Fibroblast of lung (primary cell): Measurements from ENCODE around the gene DHDH. TPM values are rescaled to one million over a fixed set of nuclear protein-coding genes. Genes with fewer than 3 reads are reported as not detected.

Experiments
- DNase-seq, 2 donors: peaks; one replicate each; pipeline versions ENCODE4 v3.0.0 to v3.0.0-alpha.2; 2010; ENCODE audit warnings: low read depth in 2 of 2
- H2AFZ ChIP-seq: 2 replicates; pipeline ENCODE4 v1.5.1; 2012; ENCODE audit warnings: low read length, control low read depth, inconsistent platforms
- H3K27ac ChIP-seq: 2 replicates; pipeline ENCODE4 v1.5.1; 2011; ENCODE audit warnings: low read length, control low read depth; ENCODE audit not compliant: insufficient read depth
- H3K27me3 ChIP-seq: 2 replicates; pipeline ENCODE4 v1.5.1; 2011; ENCODE audit warnings: mild to moderate bottlenecking, low read length; ENCODE audit not compliant: control insufficient read depth, insufficient read depth
- H3K36me3 ChIP-seq: 2 replicates; pipeline ENCODE4 v1.5.1; 2011; ENCODE audit warnings: low read length; ENCODE audit not compliant: control insufficient read depth, insufficient read depth
- H3K4me1 ChIP-seq: 2 replicates; pipeline ENCODE4 v1.5.1; 2011; ENCODE audit warnings: low read length; ENCODE audit not compliant: control insufficient read depth, insufficient read depth; ENCODE audit errors: extremely low read depth
- H3K4me2 ChIP-seq: 2 replicates; pipeline ENCODE4 v1.5.1; 2011; ENCODE audit warnings: low read length, control low read depth; ENCODE audit not compliant: insufficient read depth; ENCODE audit errors: extremely low read depth
- H3K4me3 ChIP-seq, 4 experiments: fragments of 200-600 bp in 1 of 4; sonication (generic) in 1 of 4; replicated peaks in 1 of 4; 2 replicates each; pipeline ENCODE4 v1.5.1; 2011 to 2016; ENCODE audit warnings: low read length in 4 of 4, low read depth in 3 of 4, mild to moderate bottlenecking in 3 of 4, control low read depth in 2 of 4, inconsistent platforms in 1 of 4, mixed read lengths in 1 of 4; ENCODE audit not compliant: insufficient read depth in 1 of 4; ENCODE audit errors: control extremely low read depth in 1 of 4
- H3K79me2 ChIP-seq: 2 replicates; pipeline ENCODE4 v1.5.1; 2012; ENCODE audit warnings: mild to moderate bottlenecking, low read length, inconsistent platforms; ENCODE audit not compliant: control insufficient read depth, insufficient read depth
- H3K9ac ChIP-seq: 2 replicates; pipeline ENCODE4 v1.5.1; 2011; ENCODE audit warnings: mild to moderate bottlenecking, low read length, control low read depth; ENCODE audit not compliant: insufficient read depth
- H3K9me3 ChIP-seq: 2 replicates; pipeline ENCODE4 v1.5.1; 2012; ENCODE audit warnings: low read depth, low read length; ENCODE audit not compliant: control insufficient read depth, insufficient read depth
- H4K20me1 ChIP-seq: 2 replicates; pipeline ENCODE4 v1.5.1; 2011; ENCODE audit warnings: low read length; ENCODE audit not compliant: control insufficient read depth, insufficient read depth; ENCODE audit errors: extremely low read depth
- EZH2 ChIP-seq: IDR thresholded peaks from 2 replicates; pipeline ENCODE4 v1.5.1; 2012; ENCODE audit warnings: low read length, control low read depth, mild to moderate bottlenecking; ENCODE audit errors: missing control alignments
- polyA plus RNA-seq, 2 donors: library from polyadenylated mRNA; depleted of rRNA in 1 of 2; stranded (reverse) in 1 of 2; unstranded in 1 of 2; fragments of >200 nt; gene quantifications; 2 replicates each; pipeline ENCODE4 v1.2.1, GENCODE V29; 2011 to 2012; ENCODE audit warnings: missing spikeins in 1 of 2
- total RNA-seq: library from RNA; depleted of rRNA; stranded (reverse); fragments of >200 nt; gene quantifications from 2 replicates; pipeline ENCODE4 v1.2.1, GENCODE V29; 2014
- TF ChIP-seq, protein P1 (sequence below), 2 donors: IDR thresholded peaks in 1 of 2; conservative IDR thresholded peaks in 1 of 2; 1 replicate in 1 of 2; 2 replicates in 1 of 2; pipeline ENCODE4 v1.5.1; 2011 to 2012; ENCODE audit warnings: low read length in 2 of 2, control low read depth in 1 of 2, inconsistent platforms in 1 of 2, low read depth in 1 of 2, mild to moderate bottlenecking in 1 of 2

Gene DHDH
- total and polyA plus RNA-seq, 2 donors (not counting 1 experiment from before 2014, with no cell fraction given): 0.08 to 0.17 TPM

DNA sequence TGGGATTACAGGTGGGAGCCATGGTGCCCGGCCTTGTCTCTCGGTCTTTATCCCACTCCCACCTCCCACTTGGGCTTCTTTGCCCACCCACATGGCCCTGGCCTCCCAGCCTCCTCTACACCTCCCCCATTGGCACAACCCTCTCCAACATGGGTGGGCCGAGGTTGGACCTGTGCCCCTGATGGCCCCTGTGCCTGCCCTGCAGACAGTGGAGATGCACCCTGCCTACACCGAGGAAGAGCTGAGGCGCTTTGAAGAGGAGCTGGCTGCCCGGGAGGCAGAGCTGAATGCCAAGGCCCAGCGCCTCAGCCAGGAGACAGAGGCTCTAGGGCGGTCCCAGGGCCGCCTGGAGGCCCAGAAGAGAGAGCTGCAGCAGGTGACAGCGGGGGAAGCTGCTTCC lies 12.6 kb upstream of the DHDH start:
- Histone ChIP-seq H3K79me2 (no peaks in the 10 kb centered on the region), H3K4me2 (no peak overlapping the region), H3K9me3 (no peaks in the 10 kb centered on the region), H3K4me3 (no peak overlapping the region), H3K4me1 (peaks cover 5% of the 10 kb centered on the region), H2AFZ (no peak overlapping the region), H3K27ac (no peak overlapping the region), H4K20me1 (no peaks in the 10 kb centered on the region), H3K27me3 (no peaks in the 10 kb centered on the region), H3K9ac (no peak overlapping the region), H3K36me3 (peaks cover 11% of the 10 kb centered on the region)
- TF ChIP-seq, protein P1, sequence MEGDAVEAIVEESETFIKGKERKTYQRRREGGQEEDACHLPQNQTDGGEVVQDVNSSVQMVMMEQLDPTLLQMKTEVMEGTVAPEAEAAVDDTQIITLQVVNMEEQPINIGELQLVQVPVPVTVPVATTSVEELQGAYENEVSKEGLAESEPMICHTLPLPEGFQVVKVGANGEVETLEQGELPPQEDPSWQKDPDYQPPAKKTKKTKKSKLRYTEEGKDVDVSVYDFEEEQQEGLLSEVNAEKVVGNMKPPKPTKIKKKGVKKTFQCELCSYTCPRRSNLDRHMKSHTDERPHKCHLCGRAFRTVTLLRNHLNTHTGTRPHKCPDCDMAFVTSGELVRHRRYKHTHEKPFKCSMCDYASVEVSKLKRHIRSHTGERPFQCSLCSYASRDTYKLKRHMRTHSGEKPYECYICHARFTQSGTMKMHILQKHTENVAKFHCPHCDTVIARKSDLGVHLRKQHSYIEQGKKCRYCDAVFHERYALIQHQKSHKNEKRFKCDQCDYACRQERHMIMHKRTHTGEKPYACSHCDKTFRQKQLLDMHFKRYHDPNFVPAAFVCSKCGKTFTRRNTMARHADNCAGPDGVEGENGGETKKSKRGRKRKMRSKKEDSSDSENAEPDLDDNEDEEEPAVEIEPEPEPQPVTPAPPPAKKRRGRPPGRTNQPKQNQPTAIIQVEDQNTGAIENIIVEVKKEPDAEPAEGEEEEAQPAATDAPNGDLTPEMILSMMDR (conservative IDR thresholded peaks at IDR 0.05 in 1 of 2, IDR thresholded peaks at IDR 0.05 in 1 of 2; ENCODE audit: low read depth in 1 of 2, low read length in 2 of 2): no peak
- no peak for TF ChIP-seq EZH2
- DNase-seq: no peak

DNA sequence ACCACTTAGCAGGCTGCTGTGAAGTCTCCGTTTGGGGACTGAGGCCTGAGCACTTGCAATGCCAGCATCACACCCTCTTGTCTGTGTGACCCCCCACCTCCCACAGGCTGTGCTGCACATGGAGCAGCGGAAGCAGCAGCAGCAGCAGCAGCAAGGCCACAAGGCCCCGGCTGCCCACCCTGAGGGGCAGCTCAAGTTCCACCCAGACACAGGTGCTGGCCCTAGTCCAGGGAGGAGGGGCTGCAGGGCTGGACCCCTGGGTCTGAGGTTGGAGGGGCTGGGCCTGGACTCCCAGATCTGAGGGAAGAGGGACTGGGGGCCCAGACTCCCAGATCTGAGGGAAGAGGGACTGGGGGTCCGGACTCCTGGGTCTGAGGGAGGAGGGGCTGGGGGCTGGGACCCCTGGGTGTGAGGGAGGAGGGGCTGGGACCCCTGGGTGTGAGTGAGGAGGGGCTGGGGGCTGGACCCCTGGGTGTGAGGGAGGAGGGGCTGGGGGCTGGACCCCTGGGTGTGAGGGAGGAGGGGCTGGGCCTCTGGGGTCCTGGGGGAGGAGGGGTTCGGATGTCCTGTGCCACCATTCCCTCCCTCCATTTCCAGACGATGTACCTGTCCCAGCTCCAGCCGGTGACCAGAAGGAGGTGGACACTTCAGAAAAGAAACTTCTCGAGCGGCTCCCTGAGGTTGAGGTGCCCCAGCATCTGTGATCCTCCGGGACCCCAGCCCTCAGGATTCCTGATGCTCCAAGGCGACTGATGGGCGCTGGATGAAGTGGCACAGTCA lies 11.6 kb upstream of the DHDH start:
- H3K4me1 ChIP-seq: peaks cover 7% of the 10 kb centered on the region
- no peaks in the 10 kb centered on the region for H3K9me3 ChIP-seq
- H3K36me3 ChIP-seq: peaks cover 10% of the 10 kb centered on the region
- H3K4me3 ChIP-seq: no peak overlapping the region
- H3K9ac ChIP-seq: no peak overlapping the region
- no peak overlapping the region for H3K4me2 ChIP-seq
- no peaks in the 10 kb centered on the region for H4K20me1 ChIP-seq
- H3K27me3 ChIP-seq: no peaks in the 10 kb centered on the region
- H3K79me2 ChIP-seq: no peaks in the 10 kb centered on the region
- DNase-seq: no peak
- TF ChIP-seq EZH2: no peak
- TF ChIP-seq, protein P1 (conservative IDR thresholded peaks at IDR 0.05 in 1 of 2, IDR thresholded peaks at IDR 0.05 in 1 of 2; ENCODE audit: low read depth in 1 of 2, low read length in 2 of 2): no peak
- no peak overlapping the region for H2AFZ ChIP-seq
- no peak overlapping the region for H3K27ac ChIP-seq

DNA sequence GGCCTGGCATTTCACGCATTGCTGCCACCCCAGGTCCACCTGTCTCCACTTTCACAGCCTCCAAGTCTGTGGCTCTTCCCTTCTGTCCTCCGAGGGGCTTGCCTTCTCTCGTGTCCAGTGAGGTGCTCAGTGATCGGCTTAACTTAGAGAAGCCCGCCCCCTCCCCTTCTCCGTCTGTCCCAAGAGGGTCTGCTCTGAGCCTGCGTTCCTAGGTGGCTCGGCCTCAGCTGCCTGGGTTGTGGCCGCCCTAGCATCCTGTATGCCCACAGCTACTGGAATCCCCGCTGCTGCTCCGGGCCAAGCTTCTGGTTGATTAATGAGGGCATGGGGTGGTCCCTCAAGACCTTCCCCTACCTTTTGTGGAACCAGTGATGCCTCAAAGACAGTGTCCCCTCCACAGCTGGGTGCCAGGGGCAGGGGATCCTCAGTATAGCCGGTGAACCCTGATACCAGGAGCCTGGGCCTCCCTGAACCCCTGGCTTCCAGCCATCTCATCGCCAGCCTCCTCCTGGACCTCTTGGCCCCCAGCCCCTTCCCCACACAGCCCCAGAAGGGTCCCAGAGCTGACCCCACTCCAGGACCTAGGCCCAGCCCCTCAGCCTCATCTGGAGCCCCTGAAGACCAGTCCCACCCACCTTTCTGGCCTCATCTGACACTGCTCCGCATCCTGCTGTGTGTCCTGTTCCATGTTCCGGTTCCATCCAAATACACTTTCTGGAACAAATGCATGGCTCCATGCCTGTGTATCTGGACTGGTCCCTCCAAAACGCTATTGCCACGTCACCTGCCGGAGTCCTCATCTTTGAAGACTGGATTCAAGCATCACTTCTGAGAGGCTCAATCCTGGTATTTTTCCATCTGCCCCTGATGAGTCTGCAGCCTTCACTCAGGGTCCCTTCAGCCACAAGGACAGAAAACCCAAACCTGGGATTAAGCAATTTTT lies 10.7 kb upstream of the DHDH start:
- no peak for DNase-seq
- no peak overlapping the region for H3K4me2 ChIP-seq
- H2AFZ ChIP-seq: no peak overlapping the region
- H3K9ac ChIP-seq: no peak overlapping the region
- H4K20me1 ChIP-seq: no peaks in the 10 kb centered on the region
- H3K27me3 ChIP-seq: no peaks in the 10 kb centered on the region
- H3K4me3 ChIP-seq: no peak overlapping the region
- H3K36me3 ChIP-seq: peaks cover 10% of the 10 kb centered on the region
- no peaks in the 10 kb centered on the region for H3K79me2 ChIP-seq
- TF ChIP-seq, protein P1 (conservative IDR thresholded peaks at IDR 0.05 in 1 of 2, IDR thresholded peaks at IDR 0.05 in 1 of 2; ENCODE audit: low read depth in 1 of 2, low read length in 2 of 2): no peak
- no peak for TF ChIP-seq EZH2
- H3K9me3 ChIP-seq: no peaks in the 10 kb centered on the region
- H3K4me1 ChIP-seq: peaks cover 7% of the 10 kb centered on the region
- no peak overlapping the region for H3K27ac ChIP-seq
